GM12878 (cell line): ENCODE results near the gene ZBED3. TPM values are rescaled to one million over a fixed set of nuclear protein-coding genes. Genes with fewer than 3 reads are reported as not detected.

Source experiments
- ATAC-seq: fragments of 200-7000 bp; cut with Tn5 transposase; 3 replicates; pipeline ENCODE4 v1.9.1; 2020; ENCODE audit warnings: mild to moderate bottlenecking, moderate library complexity
- BruUV-seq: library from RNA; stranded (reverse); fragments of 400-500 nt; replicated peaks from 2 replicates; lab custom pipeline; 2021; lab: Mats Ljungman, UMichigan
- CTCF ChIA-PET: fragments of 300-600 bp; sonication (Branson Sonifier 250); formaldehyde crosslinking; extraction: SDS; loops from one replicate; lab custom pipeline; 2021; ENCODE audit warnings: inconsistent platforms; lab: Yijun Ruan, JAX
- POLR2A ChIA-PET: fragments of 350-600 bp; formaldehyde crosslinking; extraction: SDS; loops from one replicate; lab custom pipeline; 2021; ENCODE audit warnings: inconsistent platforms; lab: Charles Lee
- RAD21 ChIA-PET: fragments of 300-600 bp; sonication (Branson Sonifier 250); formaldehyde crosslinking; loops from one replicate; lab custom pipeline; 2023; ENCODE audit warnings: antibody characterized with exemption; ENCODE audit not compliant: unreplicated experiment; lab: Charles Lee
- SMC1A ChIA-PET: fragments of 300-600 bp; sonication (Branson Sonifier 250); formaldehyde crosslinking; loops from one replicate; lab custom pipeline; 2023; ENCODE audit not compliant: unreplicated experiment, uncharacterized antibody; lab: Charles Lee
- DNase-seq: peaks from one replicate; pipeline ENCODE4 v3.0.0-alpha.2; 2011; ENCODE audit warnings: low read depth, low spot score
- FAIRE-seq: peaks from 3 replicates; lab custom pipeline; 2011; peaks lifted over from hg19 to GRCh38; lab: Jason Lieb, UNC
- H2AFZ ChIP-seq: 2 replicates; pipeline ENCODE4 v1.6.0; 2011; ENCODE audit warnings: low read depth, low read length, control low read depth; ENCODE audit not compliant: control insufficient read depth
- H3K27ac ChIP-seq: 2 replicates; pipeline ENCODE4 v1.5.1; 2011; ENCODE audit warnings: control low read depth; ENCODE audit not compliant: control insufficient read depth, insufficient read depth
- H3K27me3 ChIP-seq, 2 experiments: replicated peaks in 1 of 2; 2 replicates each; pipeline versions ENCODE4 v1.6.0 to v1.6.1; 2011; ENCODE audit warnings: low read length in 1 of 2; ENCODE audit not compliant: control insufficient read depth in 2 of 2, insufficient read depth in 2 of 2
- H3K36me3 ChIP-seq, 2 experiments: 2 replicates each; pipeline ENCODE4 v1.5.1; 2011; ENCODE audit warnings: low read length in 1 of 2; ENCODE audit not compliant: control insufficient read depth in 2 of 2, insufficient read depth in 2 of 2
- H3K4me1 ChIP-seq: 2 replicates; pipeline ENCODE4 v1.6.1; 2011; ENCODE audit warnings: mild to moderate bottlenecking, low read length, moderate library complexity, mixed read lengths; ENCODE audit not compliant: control insufficient read depth, insufficient read depth
- H3K4me2 ChIP-seq: 2 replicates; pipeline ENCODE4 v1.6.0; 2011; ENCODE audit warnings: control low read depth; ENCODE audit not compliant: control insufficient read depth, insufficient read depth
- H3K4me3 ChIP-seq: fragments of 200-600 bp; sonication (generic); 2 replicates; pipeline ENCODE4 v1.5.1; 2016
- H3K79me2 ChIP-seq: 2 replicates; pipeline ENCODE4 v1.6.0; 2011; ENCODE audit warnings: low read length; ENCODE audit not compliant: control insufficient read depth, insufficient read depth
- H3K9ac ChIP-seq: 2 replicates; pipeline ENCODE4 v1.8.0; 2011; ENCODE audit warnings: low read length, control low read depth, mixed read lengths; ENCODE audit not compliant: control insufficient read depth, insufficient read depth
- H3K9me3 ChIP-seq: replicated peaks from 3 replicates; pipeline ENCODE4 v1.5.1; 2011; ENCODE audit warnings: mild to moderate bottlenecking, low read length; ENCODE audit not compliant: control insufficient read depth, insufficient read depth
- H4K20me1 ChIP-seq: 2 replicates; pipeline ENCODE4 v1.6.0; 2011; ENCODE audit not compliant: control insufficient read depth, insufficient read depth
- CBX3 ChIP-seq: fragments of 200-600 bp; sonication (generic); IDR thresholded peaks from 2 replicates; pipeline ENCODE4 v1.6.1; 2016; ENCODE audit warnings: low read depth, borderline replicate concordance
- EZH2 ChIP-seq: IDR thresholded peaks from 2 replicates; pipeline ENCODE4 v1.6.1; 2012; ENCODE audit warnings: low read depth, mild to moderate bottlenecking, control low read depth, inconsistent platforms, low read length, borderline replicate concordance; ENCODE audit not compliant: control insufficient read depth
- PKNOX1 ChIP-seq: fragments of 450-650 bp; IDR thresholded peaks from 2 replicates; pipeline ENCODE4 v1.6.1; 2016; ENCODE audit warnings: mild to moderate bottlenecking
- POLR2AphosphoS2 ChIP-seq: IDR thresholded peaks from 2 replicates; pipeline ENCODE4 v1.6.1; 2011; ENCODE audit warnings: low read depth, mild to moderate bottlenecking, low read length, improper control_type of control experiment, moderate library complexity
- POU2F2 ChIP-seq: IDR thresholded peaks from 3 replicates; pipeline ENCODE4 v1.6.1; 2011; ENCODE audit warnings: low read depth, mild to moderate bottlenecking, low read length, borderline replicate concordance
- SKIL ChIP-seq: fragments of 450-650 bp; IDR thresholded peaks from 2 replicates; pipeline ENCODE4 v1.6.1; 2017; ENCODE audit warnings: mild to moderate bottlenecking, low read depth, inconsistent platforms; ENCODE audit not compliant: poor library complexity, severe bottlenecking
- SREBF1 ChIP-seq: IDR thresholded peaks from 2 replicates; pipeline ENCODE4 v1.6.1; 2012; ENCODE audit warnings: mild to moderate bottlenecking, low read length
- SUZ12 ChIP-seq: fragments of 200-600 bp; sonication (generic); IDR thresholded peaks from one replicate; pipeline ENCODE4 v1.6.1; 2018; ENCODE audit warnings: antibody characterized with exemption, mild to moderate bottlenecking; ENCODE audit not compliant: unreplicated experiment
- WGBS: methylation state at CpG from one replicate; pipeline ENCODE4 v1.1.6; 2016; ENCODE audit warnings: low lambda C conversion rate; ENCODE audit not compliant: insufficient replicate concordance, insufficient coverage; ENCODE audit errors: missing lambda C conversion rate; 5-methylcytosine and 5-hydroxymethylcytosine counted together
- in situ Hi-C: fragments of 300-500 bp; cut with MboI; formaldehyde crosslinking; loops from 9 replicates; pipeline ENCODE4 v1.14.3; 2018; ENCODE audit warnings: mixed read lengths
- intact Hi-C: fragments of 100-400 bp; cut with micrococcal nuclease; formaldehyde crosslinking; loops from one replicate; pipeline ENCODE4 v1.14.2; 2022; ENCODE audit not compliant: unreplicated experiment
- polyA plus RNA-seq, 11 experiments: library from polyadenylated mRNA; depleted of rRNA in 4 of 11; unstranded in 6 of 11; stranded (reverse) in 5 of 11; fragments of >200 nt; fragmentation: Nextera tagmentation in 4 of 11; fragmentation: Illumina TruSeq in 1 of 11; extraction: Ambion mirVana in 4 of 11; extraction: Trizol in 1 of 11; gene quantifications; 1 replicate in 1 of 11; 2 replicates in 10 of 11; pipeline versions ENCODE4 v1.2.1 to v1.2.3, GENCODE V29; 2011 to 2016; ENCODE audit warnings: inconsistent platforms in 2 of 11, missing spikeins in 2 of 11, low read depth in 1 of 11
- total RNA-seq, 4 experiments: library from RNA; depleted of rRNA in 3 of 4; stranded (reverse); fragments of >200 nt in 3 of 4; fragmentation: Illumina TruSeq in 1 of 4; extraction: Trizol in 1 of 4; gene quantifications; 2 replicates each; pipeline versions ENCODE4 v1.2.1 to v1.2.3, GENCODE V29; 2013 to 2021
- TF ChIP-seq, protein P1 (sequence below): fragments of 150-350 bp; IDR thresholded peaks from 2 replicates; pipeline ENCODE4 v1.6.1; 2014; ENCODE audit warnings: mild to moderate bottlenecking, low read depth, low read length

The ZBED3 gene
- total and polyA plus RNA-seq, 10 of the 15 experiments (the other 5 are each of a cell fraction or from before 2014, with no cell fraction given) = 1.0 to 16.9 (median 2.5) TPM

GRCh38 chr5:77123057-77123456, 36.0 kb upstream of the ZBED3 start:
- no TSS peak for BruUV-seq
- POLR2A ChIA-PET = interaction anchor here (0.5 kb wide), 1 partner anchor 1792 kb away, joined by 3 read pairs; no protein-coding TSS in a partner anchor
- H3K4me1 ChIP-seq = no peaks in the 10 kb centered on the region
- in situ Hi-C loops = no loop called here
- RAD21 ChIA-PET = no interaction called here
- H3K9me3 ChIP-seq = no peaks in the 10 kb centered on the region
- H2AFZ ChIP-seq = no peak overlapping the region
- WGBS = 58% methylated on average over 6 of the region's 6 CpGs
- TF ChIP-seq SKIL (no peak), SREBF1 (no peak)
- TF ChIP-seq, all 136 proteins: peak for 0
- H4K20me1 ChIP-seq = no peaks in the 10 kb centered on the region
- H3K4me2 ChIP-seq = no peak overlapping the region
- no peak overlapping the region for H3K27ac ChIP-seq
- no peaks in the 10 kb centered on the region for H3K27me3 ChIP-seq
- H3K36me3 ChIP-seq = no peaks in the 10 kb centered on the region
- H3K9ac ChIP-seq = no peak overlapping the region
- ChIA-PET CTCF (interaction anchor here (0.6 to 1.3 kb wide), 3 partner anchors 13 to 139 kb away, joined by 3 to 4 read pairs (median 3); no protein-coding TSS in a partner anchor), SMC1A (interaction anchor here (1.0 to 1.1 kb wide), 3 partner anchors 11 to 22 kb away, joined by 3 to 5 read pairs (median 3); no protein-coding TSS in a partner anchor)
- H3K4me3 ChIP-seq = no peak overlapping the region
- FAIRE-seq (no peak), DNase-seq (no peak), ATAC-seq (no peak)
- no peaks in the 10 kb centered on the region for H3K79me2 ChIP-seq
- intact Hi-C loops = no loop called here

GRCh38 chr5:77120706-77121105, 33.6 kb upstream of the ZBED3 start:
- WGBS = 34% methylated on average over 2 of the region's 2 CpGs
- Histone ChIP-seq H3K79me2 (no peaks in the 10 kb centered on the region), H3K4me1 (no peaks in the 10 kb centered on the region), H3K9ac (no peak overlapping the region), H2AFZ (no peak overlapping the region), H3K9me3 (no peaks in the 10 kb centered on the region), H3K27me3 (no peaks in the 10 kb centered on the region), H3K27ac (no peak overlapping the region), H4K20me1 (no peaks in the 10 kb centered on the region), H3K4me2 (no peak overlapping the region), H3K4me3 (no peak overlapping the region), H3K36me3 (no peaks in the 10 kb centered on the region)
- POLR2A ChIA-PET = interaction anchor here (0.6 kb wide), 1 partner anchor 683 kb away, joined by 5 read pairs; no protein-coding TSS in a partner anchor
- CTCF ChIA-PET = no interaction called here
- no peak for DNase-seq
- SMC1A ChIA-PET = no interaction called here
- RAD21 ChIA-PET = no interaction called here
- BruUV-seq = no TSS peak
- in situ Hi-C loops = no loop called here
- intact Hi-C loops = no loop called here
- no peak for ATAC-seq
- no peak for FAIRE-seq
- TF ChIP-seq SUZ12 (no peak), POU2F2 (no peak), PKNOX1 (no peak), CBX3 (no peak), EZH2 (no peak), POLR2AphosphoS2 (no peak)
- TF ChIP-seq, protein P1, sequence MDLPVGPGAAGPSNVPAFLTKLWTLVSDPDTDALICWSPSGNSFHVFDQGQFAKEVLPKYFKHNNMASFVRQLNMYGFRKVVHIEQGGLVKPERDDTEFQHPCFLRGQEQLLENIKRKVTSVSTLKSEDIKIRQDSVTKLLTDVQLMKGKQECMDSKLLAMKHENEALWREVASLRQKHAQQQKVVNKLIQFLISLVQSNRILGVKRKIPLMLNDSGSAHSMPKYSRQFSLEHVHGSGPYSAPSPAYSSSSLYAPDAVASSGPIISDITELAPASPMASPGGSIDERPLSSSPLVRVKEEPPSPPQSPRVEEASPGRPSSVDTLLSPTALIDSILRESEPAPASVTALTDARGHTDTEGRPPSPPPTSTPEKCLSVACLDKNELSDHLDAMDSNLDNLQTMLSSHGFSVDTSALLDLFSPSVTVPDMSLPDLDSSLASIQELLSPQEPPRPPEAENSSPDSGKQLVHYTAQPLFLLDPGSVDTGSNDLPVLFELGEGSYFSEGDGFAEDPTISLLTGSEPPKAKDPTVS = no peak
